Stomach (tissue), 4 donors: ENCODE measurements around the gene UNC5B.

Source experiments
- CTCF ChIP-seq, 7 experiments: fragments of 450-650 bp in 4 of 7; fragments of 200-600 bp in 3 of 7; sonication (generic) in 3 of 7; IDR thresholded peaks; one replicate each; pipeline ENCODE4 v1.5.1; 2016 to 2019; ENCODE audit warnings: antibody characterized with exemption in 7 of 7, control low read depth in 2 of 7, mild to moderate bottlenecking in 1 of 7
- EP300 ChIP-seq: sonication (generic); formaldehyde crosslinking; IDR thresholded peaks from one replicate; pipeline ENCODE4 v1.6.1; 2017; ENCODE audit warnings: antibody characterized with exemption
- POLR2A ChIP-seq, 4 donors: fragments of 450-650 bp; IDR thresholded peaks; one replicate each; pipeline ENCODE4 v1.6.1; 2016; ENCODE audit warnings: antibody characterized with exemption in 4 of 4, control low read depth in 2 of 4, mild to moderate bottlenecking in 1 of 4, moderate library complexity in 1 of 4

- TF ChIP-seq CTCF (IDR thresholded peaks at IDR 0.05) (no peak), POLR2A (IDR thresholded peaks at IDR 0.05) (no peak), EP300 (no peak)
These were observed 62.8 kb downstream of the UNC5B start for GRCh38 chr10:71274901-71275796.
